HT1080 (cell line): ENCODE measurements around the gene MYO7A. TPM values are rescaled to one million over a fixed set of nuclear protein-coding genes. Genes with fewer than 3 reads are reported as not detected.
"Not testable (repeated sequence)": the region's sequence is repeated elsewhere in the genome, so short reads cannot be mapped to it uniquely, and the experiment has no call there.

Experiments used
- DNase-seq: peaks from one replicate; pipeline ENCODE4 v3.0.0-alpha.2; 2015; ENCODE audit warnings: low read depth
- total RNA-seq: library from RNA; depleted of rRNA; stranded (reverse); fragments of >200 nt; shearing (Covaris generic); gene quantifications from 2 replicates; pipeline ENCODE4 v1.2.3, GENCODE V29; 2014

MYO7A gene
- total RNA-seq, 1 experiment from 2014 or later, result 0.51 TPM

DNA sequence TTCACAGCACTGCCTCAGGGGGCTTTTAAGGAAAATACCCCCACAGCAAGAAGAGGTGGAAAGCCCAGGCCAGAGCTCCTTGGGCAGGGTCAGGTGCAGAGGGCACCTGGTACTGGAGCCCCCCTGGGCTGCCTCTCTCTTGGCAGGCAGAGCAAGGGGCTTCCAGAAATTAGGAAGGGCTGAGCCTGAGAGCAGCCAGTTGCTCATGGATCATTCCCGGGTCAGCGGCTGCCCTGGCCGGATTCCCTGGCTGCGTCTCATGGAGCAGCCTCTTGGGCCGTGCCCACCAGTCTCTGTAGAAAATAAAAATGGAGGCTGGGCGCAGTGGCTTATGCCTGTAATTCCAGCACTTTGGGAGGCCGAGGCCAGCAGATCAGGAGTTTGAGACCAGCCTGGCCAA, 35.7 kb upstream of the MYO7A start:
- DNase-seq, result no peak

DNA sequence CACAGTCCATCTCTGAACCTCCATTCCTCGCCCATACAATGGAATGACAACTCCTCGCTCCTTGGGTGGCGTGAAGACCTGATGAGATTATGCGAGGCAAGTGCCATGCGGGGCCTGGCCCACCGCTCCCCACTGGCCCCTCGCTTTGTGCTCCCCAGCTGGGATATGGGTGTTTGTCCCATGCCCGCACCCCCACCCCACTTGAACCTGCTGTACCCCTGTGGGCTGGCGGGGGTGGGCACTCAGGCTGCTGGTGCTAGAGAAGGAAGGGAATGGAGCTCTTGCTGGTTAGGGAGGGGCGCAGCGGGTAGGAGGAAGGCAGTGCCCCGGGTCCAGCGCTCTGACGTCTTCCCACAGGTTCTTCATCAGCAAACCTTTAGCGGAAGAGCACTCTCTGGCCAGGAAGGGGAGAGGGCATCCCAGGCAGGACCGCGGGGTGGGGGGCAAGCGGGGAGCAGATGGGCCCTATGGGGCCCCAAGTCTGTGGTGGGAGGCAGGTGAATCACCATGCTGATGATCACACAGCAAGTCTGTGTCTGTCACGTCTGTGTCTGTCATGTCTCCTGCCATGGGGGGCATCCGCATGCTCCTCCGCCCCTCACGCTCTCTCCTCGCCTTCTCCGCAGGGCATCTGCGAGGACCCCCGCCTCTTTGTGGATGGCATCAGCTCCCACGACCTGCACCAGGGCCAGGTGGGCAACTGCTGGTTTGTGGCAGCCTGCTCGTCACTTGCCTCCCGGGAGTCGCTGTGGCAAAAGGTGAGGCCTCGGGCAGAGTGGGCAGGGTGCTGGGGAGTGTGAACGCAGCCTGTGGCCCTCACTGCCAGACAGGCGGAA, 34.8 kb upstream of the MYO7A start:
- DNase-seq, result no peak

GRCh38 chr11:77093987-77094840, 33.8 kb upstream of the MYO7A start:
- DNase-seq, result no peak

GRCh38 chr11:77094841-77095365, 33.1 kb upstream of the MYO7A start:
- no peak for DNase-seq

GRCh38 chr11:77095551-77096490, 32.2 kb upstream of the MYO7A start:
- no peak for DNase-seq

- DNase-seq, result no peak
Measured at GRCh38 chr11:77096591-77097019, 31.4 kb upstream of the MYO7A start.

GRCh38 chr11:77097180-77097579, 30.9 kb upstream of the MYO7A start:
- DNase-seq, result not testable (repeated sequence)

GRCh38 chr11:77100166-77101042, 27.6 kb upstream of the MYO7A start:
- DNase-seq, result no peak

DNA sequence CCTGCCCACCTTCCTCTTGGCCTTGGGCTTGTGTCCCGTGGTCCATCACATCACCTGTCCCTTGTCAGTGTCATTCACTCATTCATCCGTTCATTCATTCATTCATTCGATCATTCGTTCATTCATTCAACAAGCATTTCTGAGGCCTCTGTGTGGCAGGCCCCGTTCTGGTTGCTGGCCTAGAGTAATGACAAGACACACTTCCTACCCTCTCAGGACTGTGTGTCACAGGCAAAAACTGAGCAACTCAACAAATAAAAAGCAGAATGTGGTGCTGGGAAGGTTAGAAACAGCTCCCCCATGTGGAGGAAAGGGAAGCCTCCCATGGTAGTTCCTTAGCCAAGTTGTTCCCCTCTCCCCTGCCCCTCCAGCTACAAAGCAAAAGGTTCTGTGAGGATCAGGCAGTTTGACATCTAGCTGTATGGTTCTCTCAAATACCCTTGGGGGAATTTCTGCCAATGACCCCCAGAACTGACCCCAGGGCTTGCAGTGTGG, 27.0 kb upstream of the MYO7A start:
- DNase-seq, result no peak

DNA sequence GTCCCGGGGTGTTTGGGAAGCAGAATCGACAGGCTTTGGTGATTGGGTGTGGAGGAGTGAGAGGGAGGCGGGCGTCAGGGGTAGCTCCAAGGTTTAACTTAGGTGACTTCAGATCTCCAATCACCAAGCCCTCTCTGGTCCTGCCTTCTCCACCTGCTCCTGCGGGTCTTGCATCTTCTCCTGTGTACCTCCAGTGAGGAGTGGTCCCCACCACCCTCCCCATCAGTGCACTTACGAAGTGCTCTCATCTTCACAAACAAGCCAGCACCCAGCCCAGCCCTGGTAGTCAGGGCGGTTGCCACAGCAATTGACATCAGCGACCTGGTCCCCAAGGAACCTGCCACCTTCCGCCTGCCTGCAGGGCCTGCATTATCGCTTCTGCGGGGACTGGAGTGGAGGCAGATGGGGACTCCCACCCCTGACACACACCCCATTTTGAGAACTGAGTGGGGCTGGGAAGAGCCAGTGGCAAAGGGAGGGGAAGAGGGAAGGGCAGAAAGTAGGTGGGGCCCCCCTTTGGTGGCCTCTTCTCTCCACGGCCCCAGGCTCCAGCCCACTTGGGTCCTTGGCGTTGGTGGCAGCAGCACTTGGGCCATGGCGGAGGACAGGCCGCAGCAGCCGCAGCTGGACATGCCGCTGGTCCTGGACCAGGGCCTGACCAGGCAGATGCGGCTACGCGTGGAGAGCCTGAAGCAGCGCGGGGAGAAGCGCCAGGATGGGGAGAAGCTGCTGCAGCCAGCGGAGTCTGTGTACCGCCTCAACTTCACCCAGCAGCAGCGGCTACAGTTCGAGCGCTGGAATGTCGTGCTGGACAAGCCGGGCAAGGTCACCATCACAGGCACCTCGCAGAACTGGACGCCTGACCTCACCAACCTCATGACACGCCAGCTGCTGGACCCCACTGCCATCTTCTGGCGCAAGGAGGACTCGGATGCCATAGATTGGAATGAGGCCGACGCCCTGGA, 25.5 kb upstream of the MYO7A start, which contains the start of gene OMP:
TSS of gene OMP (plus strand) at position 595 of the 965 bp plus-strand sequence. CDS start at position 595, 0 bp downstream.
- no peak for DNase-seq

DNA sequence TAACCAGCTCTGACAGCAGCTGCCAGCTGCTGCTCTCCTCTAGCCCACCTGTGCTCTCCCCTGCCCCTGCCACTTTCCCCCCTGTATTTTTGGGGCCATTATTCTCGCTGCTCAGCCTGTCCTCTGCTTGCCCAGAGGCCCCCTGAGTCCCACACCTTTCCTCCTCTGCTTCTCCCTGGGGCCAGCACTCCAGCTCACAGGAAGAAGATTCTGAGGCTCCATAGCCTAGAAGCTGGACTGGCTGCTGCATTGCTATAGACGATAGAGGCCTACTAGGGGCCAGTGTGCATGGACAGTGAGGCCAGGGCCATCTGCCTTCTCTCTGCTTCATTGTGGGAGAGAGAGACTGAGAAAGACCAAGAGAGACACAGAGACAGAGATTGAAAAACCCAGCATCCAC, 24.7 kb upstream of the MYO7A start:
- DNase-seq, result no peak

DNA sequence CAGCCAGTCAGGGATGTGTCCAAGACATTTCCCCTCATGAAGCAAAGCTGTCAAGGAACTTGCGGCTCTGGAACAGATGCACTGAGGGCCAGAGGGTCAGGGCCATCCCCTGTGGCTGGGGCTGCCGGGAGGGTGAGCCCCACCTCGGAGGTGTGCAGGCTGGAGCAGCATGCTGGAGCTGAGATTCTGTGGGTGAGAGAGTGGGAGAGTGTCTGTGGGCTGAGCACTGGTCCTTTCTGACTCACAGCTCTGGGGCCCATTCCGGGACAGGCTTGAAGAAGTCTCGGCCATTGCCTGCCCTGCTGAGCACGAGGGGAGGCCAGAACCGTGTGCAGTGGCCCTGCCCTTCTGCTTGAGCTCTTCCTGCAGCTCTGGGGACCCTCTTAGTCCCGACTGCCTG, 23.3 kb upstream of the MYO7A start:
- no peak for DNase-seq

- DNase-seq, result no peak
Measured at GRCh38 chr11:77106321-77106720, 21.7 kb upstream of the MYO7A start.

DNA sequence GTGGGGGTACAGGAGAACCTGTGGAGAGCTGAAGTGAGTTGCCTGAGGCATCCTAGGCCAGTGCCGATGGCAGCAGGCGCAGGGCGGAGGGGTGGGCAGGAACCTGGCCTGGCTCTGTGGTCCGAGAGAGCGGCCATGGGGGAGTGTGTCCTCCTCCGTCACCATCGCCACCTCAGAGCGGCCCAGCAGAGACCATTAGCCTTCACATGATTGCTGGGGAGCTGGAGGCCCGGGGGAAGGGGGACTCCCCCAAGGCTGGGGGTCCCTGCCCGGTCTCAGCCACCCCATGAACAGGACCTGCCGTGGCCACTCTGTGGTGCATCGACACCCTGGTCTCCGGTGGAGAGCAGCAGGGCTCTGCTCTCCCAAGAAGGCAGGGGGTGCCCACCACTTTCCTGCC, 21.3 kb upstream of the MYO7A start:
- no peak for DNase-seq

- DNase-seq, result peak; percentile 83
Measured at GRCh38 chr11:77107950-77108349, 20.1 kb upstream of the MYO7A start.

DNA sequence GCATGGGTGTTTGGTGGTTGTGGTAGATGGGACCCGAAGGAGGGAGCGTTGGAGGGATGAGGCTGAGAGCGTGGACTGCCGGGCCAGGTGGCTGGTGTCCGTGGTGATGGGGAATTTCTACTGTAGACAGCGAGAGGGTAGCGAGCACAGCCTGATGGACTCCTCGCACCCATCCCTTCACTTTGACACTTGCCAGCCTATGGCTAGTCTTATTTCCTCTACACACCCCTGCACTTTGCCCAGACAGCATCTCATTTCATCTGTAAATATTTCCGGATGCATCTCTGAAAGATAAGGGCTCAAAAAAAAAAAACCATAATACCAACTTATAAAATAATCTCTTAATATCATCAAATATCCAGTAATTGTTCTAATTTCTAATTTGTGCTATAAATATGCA, 19.6 kb upstream of the MYO7A start:
- DNase-seq, result no peak

DNA sequence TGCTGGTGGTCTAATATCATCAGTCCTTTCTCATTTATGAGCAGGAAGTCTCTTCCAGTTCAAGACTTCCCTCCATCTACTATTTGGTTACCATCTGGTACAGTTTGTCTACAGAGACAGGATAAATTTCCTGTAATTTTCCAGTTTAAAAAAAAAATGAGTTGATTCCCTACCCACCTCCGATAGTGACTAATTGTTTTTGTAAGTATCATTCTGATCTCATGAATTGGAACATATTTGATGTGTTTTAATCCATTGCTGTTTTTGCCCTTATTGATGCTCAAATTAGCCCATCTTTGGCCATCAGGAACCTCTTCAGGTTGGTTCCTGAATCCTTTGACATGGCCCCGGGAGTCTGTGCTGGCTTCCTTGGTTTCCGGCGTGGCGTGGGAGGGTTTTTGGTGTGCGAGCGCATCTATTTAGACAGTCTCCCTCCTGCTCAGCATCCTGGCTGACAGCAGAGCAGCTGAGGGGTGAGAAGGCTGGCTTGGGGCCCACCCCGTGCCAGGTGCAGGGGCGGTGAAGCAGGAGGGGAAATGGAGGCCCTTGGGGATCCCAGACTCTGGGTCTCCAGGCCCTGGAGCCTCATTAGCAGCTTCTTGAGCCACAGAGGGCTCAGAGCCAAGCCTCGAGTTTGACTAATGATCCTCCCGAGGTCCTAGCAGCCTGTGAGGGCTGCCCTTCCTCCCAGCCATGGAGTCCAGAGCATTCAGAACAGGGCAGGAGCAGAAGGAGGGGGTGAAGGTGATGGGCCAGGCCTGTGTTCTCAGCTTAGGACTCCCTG, 18.6 kb upstream of the MYO7A start:
- DNase-seq, result peak; percentile 29

DNA sequence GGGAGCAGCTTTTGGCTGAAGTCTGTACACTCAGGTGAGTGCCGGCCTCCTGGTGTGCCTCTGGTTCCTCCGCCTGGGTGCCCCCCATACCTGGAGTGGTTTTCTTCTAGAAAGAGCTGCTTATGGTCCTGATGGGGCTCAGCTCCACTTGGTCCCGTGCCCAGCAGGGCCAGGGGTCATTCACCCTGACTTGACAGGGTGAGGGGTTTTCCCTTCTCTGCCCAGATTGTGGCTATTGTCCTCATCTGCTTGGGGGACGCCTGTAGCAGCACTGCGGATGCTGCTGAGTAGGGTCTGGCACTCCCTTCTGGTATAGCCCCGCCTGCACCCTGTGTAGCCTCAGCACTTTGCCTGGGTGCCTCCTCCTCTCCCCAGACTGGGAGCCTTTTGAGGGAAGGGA, 17.2 kb upstream of the MYO7A start:
- no peak for DNase-seq
